ENCODE data around the gene FAM110C. TPM values are rescaled to one million over a fixed set of nuclear protein-coding genes. Genes with fewer than 3 reads are reported as not detected.

Gene FAM110C
- total RNA-seq, 4 donors from 2014 or later: 41.7 to 68.0 (median 53.7) TPM

DNA sequence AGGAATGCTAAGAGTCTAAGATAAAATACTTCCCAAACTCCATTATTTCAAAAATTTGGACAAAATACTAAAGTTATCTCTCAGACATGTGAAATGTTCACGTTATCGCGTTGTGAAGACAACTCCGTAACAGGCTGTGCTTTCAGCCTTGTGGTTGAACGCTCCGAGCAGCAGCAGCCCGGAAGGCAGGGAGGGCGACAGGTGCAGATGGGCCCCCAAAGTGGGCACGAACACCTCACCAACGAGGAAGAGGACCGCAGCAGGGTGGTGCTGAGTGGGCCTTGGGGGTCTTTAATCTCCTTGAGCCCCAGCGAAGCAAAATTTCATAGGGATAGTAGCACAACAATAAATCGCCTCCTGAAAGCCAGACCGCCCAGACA, 1.0 kb upstream of the FAM110C start:
- H3K9me3 ChIP-seq: no peaks in the 10 kb centered on the region
- H3K4me3 ChIP-seq: peak overlapping the region; percentile 67 to 94 (median 78)
- 7 to 23% methylated on average over 14 of the region's 14 CpGs for WGBS, 2 donors
- peak overlapping the region; percentile 88 to 99 (median 96) for H3K27ac ChIP-seq
- TF ChIP-seq, protein P1, sequence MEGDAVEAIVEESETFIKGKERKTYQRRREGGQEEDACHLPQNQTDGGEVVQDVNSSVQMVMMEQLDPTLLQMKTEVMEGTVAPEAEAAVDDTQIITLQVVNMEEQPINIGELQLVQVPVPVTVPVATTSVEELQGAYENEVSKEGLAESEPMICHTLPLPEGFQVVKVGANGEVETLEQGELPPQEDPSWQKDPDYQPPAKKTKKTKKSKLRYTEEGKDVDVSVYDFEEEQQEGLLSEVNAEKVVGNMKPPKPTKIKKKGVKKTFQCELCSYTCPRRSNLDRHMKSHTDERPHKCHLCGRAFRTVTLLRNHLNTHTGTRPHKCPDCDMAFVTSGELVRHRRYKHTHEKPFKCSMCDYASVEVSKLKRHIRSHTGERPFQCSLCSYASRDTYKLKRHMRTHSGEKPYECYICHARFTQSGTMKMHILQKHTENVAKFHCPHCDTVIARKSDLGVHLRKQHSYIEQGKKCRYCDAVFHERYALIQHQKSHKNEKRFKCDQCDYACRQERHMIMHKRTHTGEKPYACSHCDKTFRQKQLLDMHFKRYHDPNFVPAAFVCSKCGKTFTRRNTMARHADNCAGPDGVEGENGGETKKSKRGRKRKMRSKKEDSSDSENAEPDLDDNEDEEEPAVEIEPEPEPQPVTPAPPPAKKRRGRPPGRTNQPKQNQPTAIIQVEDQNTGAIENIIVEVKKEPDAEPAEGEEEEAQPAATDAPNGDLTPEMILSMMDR (IDR thresholded peaks at IDR 0.05): no peak
- TF ChIP-seq POLR2A (IDR thresholded peaks at IDR 0.05): no peak
- peaks cover 0 to 48% (median 2%) of the 10 kb centered on the region in 4 donors for H3K27me3 ChIP-seq
- intact Hi-C loops (cut with DNase I): no loop called here
- no peak for DNase-seq
- H3K36me3 ChIP-seq: no peaks in the 10 kb centered on the region
- peaks cover 6 to 44% (median 8%) of the 10 kb centered on the region in 3 donors for H3K4me1 ChIP-seq

DNA sequence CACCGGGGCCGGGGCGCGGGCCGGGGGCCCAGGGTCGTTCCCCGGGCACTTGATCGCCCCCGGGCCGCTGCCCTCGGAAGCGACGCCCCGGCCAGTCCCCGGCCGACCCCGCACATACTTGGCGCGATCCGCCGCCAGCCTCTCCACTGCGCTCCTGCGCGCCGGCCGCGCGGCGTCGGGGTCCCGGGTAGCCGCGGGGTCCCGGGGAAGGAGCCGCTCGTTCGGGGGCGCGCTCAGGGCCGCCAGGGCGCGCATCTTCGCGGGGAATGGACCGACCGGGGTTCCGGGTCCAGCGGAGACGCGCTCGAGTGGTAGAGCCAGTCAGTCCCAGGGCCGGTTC, 204 bp downstream of the FAM110C start:
- DNase-seq: no peak
- no CpG with 5 or more reads among the region's 52 CpGs for WGBS, 2 donors
- intact Hi-C loops (cut with DNase I): no loop called here
- Histone ChIP-seq H3K4me1 (peaks cover 6 to 54% (median 8%) of the 10 kb centered on the region in 3 donors), H3K27me3 (peaks cover 0 to 48% (median 2%) of the 10 kb centered on the region in 4 donors), H3K27ac (peak overlapping the region; percentile 88 to 99 (median 96)), H3K9me3 (no peaks in the 10 kb centered on the region), H3K4me3 (peak overlapping the region; percentile 67 to 94 (median 78)), H3K36me3 (peaks cover 0 to 4% (median 0%) of the 10 kb centered on the region in 3 donors)
- TF ChIP-seq, protein P1 (IDR thresholded peaks at IDR 0.05): peak in 1 of 6 experiments; percentile 4
- TF ChIP-seq POLR2A (IDR thresholded peaks at IDR 0.05): peak in 2 of 4 donors; percentile 53 to 87

DNA sequence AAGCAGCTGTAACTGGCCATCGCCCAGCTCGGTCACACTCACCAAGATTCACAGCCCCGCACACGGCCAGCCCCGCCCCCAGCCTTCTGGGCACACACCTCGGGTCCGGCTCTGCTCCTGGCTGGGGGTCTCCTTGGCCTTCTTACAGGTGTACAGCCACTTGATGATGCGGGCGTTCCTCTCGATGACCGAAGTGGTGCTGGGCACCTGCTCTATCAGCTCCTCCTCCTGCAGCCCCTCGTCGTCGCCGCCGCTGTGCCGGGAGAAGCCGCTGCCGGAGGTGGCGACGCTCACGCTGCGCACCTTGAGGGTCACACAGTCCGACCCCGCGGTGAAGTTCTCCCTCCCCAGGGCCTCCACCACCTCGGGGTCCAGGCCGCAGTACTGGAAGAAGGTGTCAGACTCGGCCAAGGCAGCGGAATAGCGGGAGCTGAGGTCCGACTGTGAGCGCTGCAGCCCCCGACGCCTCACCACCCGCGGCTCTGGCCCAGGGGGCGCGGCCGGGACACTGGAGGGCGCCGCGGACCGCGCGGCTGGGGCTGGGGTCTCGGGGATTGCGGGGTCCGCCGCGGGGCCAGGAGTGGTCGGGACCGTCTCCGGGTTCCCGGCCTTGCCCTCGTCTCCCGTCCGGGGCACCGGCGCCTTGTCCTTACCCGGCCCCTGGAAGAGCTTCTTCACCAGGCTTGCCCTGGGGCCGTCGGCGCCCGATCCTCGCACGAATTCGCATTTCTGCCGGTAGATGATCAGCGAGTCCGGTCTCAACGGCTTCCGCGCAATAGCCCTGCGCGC, 769 bp downstream of the FAM110C start:
- WGBS, 2 donors: 2 to 5% methylated on average over 7 to 26 of the region's 76 CpGs
- H3K4me1 ChIP-seq: peaks cover 6 to 56% (median 8%) of the 10 kb centered on the region in 3 donors
- intact Hi-C loops (cut with DNase I): no loop called here
- DNase-seq: no peak
- peaks cover 0 to 48% (median 2%) of the 10 kb centered on the region in 4 donors for H3K27me3 ChIP-seq
- TF ChIP-seq POLR2A (IDR thresholded peaks at IDR 0.05): no peak
- TF ChIP-seq, protein P1 (IDR thresholded peaks at IDR 0.05): no peak
- peak overlapping the region; percentile 88 to 99 (median 96) for H3K27ac ChIP-seq
- no peaks in the 10 kb centered on the region for H3K9me3 ChIP-seq
- H3K36me3 ChIP-seq: peaks cover 0 to 9% (median 0%) of the 10 kb centered on the region in 3 donors
- peak overlapping the region; percentile 67 to 94 (median 78) for H3K4me3 ChIP-seq

DNA sequence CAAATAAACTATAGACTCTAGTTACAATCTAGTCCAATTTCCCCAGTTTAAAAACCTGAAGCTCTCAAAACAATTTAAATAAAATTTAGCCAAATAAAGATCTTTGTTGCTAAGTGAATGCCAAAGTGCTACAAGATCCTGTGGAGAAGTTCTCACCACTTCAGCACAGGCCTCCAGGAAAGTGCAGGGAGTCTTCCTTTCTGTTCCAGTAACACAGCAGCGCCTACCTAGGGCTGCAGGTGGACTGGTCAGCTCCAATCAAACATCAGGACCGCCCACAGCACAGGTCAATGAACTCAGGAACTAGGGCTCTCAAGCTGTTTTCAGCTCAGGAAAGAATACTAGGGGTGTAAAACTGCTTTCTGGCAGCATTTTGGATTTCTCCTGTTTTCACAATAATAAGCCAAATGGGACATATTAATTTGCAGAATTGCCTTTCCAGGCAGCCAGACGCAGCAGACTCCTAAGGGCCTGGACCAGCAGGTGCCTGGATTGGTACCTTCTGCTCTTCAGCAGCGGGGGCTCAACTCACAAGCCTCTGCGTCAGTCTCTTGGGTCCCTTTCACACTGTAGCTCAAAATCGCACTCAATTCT, 1.5 kb downstream of the FAM110C start:
- no peak for DNase-seq
- Histone ChIP-seq H3K4me3 (peak overlapping the region; percentile 67 to 94 (median 78)), H3K4me1 (peaks cover 6 to 62% (median 8%) of the 10 kb centered on the region in 3 donors), H3K36me3 (peaks cover 0 to 12% (median 0%) of the 10 kb centered on the region in 3 donors), H3K27me3 (peaks cover 0 to 48% (median 2%) of the 10 kb centered on the region in 4 donors), H3K9me3 (no peaks in the 10 kb centered on the region), H3K27ac (peak overlapping the region; percentile 88 to 99 (median 96))
- intact Hi-C loops (cut with DNase I): no loop called here
- WGBS, 2 donors: 7 to 22% methylated on average over 4 to 6 of the region's 6 CpGs
- peak in 1 of 4 donors; percentile 42 for TF ChIP-seq POLR2A (IDR thresholded peaks at IDR 0.05)
- TF ChIP-seq, protein P1 (IDR thresholded peaks at IDR 0.05): no peak

DNA sequence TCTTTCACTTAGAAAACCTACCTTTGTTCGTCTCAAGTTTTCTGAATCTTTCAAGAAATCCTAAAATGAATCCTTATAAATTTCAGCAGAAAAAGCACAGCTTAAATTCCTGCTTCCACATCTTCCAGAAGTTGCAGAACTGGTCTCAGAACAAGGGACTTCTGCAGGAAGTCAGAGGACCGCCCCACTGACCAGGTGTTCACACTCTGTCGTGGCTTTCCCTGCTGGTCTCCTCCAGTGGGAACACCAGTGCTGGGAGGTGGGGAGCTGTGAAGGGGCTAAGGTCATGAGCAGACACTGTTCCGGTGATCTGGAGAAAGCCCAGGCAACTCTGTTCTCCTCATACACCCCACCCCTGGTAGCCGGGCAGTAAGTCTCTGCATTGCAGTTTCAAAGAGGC, 3.5 kb downstream of the FAM110C start:
- DNase-seq: no peak
- 25 to 33% methylated on average over 4 to 5 of the region's 5 CpGs for WGBS, 2 donors

More for the DNA sequence above, 3.5 kb downstream of the FAM110C start:
- intact Hi-C loops (cut with DNase I): no loop called here
- TF ChIP-seq, protein P1 (IDR thresholded peaks at IDR 0.05): no peak
- TF ChIP-seq POLR2A (IDR thresholded peaks at IDR 0.05): peak in 1 of 4 donors; percentile 52
- Histone ChIP-seq H3K36me3 (peaks cover 0 to 13% (median 0%) of the 10 kb centered on the region in 3 donors), H3K9me3 (no peaks in the 10 kb centered on the region), H3K27me3 (peaks cover 0 to 44% (median 2%) of the 10 kb centered on the region in 4 donors), H3K4me3 (peak overlapping the region; percentile 67 to 94 (median 78)), H3K27ac (peak overlapping the region; percentile 88 to 99 (median 96)), H3K4me1 (peaks cover 7 to 80% (median 8%) of the 10 kb centered on the region in 3 donors)

All from esophagus squamous epithelium (tissue), 5 donors.